A549 (cell line): ENCODE data around the gene SLC9A6. TPM values are rescaled to one million over a fixed set of nuclear protein-coding genes. Genes with fewer than 3 reads are reported as not detected.

Source experiments
- ATAC-seq, 2 experiments: fragments of 200-7000 bp in 1 of 2; fragments of >200 bp in 1 of 2; cut with Nextera tagmentation in 1 of 2; cut with Tn5 transposase in 1 of 2; 3 replicates each; pipeline versions ENCODE4 v1.8.0 to v1.9.1; 2018 to 2020; ENCODE audit warnings: mild to moderate bottlenecking in 1 of 2, moderate library complexity in 1 of 2
- CTCF ChIA-PET: fragments of 300-600 bp; sonication (Branson Sonifier 250); formaldehyde crosslinking; extraction: SDS; loops from one replicate; lab custom pipeline; 2021; ENCODE audit warnings: antibody characterized with exemption, inconsistent platforms; lab: Yijun Ruan, JAX
- POLR2A ChIA-PET: fragments of 350-600 bp; formaldehyde crosslinking; extraction: SDS; loops from one replicate; lab custom pipeline; 2021; ENCODE audit warnings: antibody characterized with exemption, inconsistent platforms; lab: Yijun Ruan, JAX
- DNase-seq, 2 experiments: peaks; one replicate each; pipeline versions ENCODE4 v3.0.0 to v3.0.0-alpha.2; 2011 to 2016; ENCODE audit warnings: low read depth in 1 of 2, low spot score in 1 of 2
- FAIRE-seq: peaks from 2 replicates; lab custom pipeline; 2011; peaks lifted over from hg19 to GRCh38; lab: Jason Lieb, UNC
- H3K27ac ChIP-seq, 2 experiments: fragments of >200 bp; sonication (Bioruptor Twin); formaldehyde crosslinking; 3 replicates each; pipeline ENCODE4 v1.5.1; 2016 to 2017
- H3K4me1 ChIP-seq: fragments of >200 bp; sonication (Bioruptor Twin); formaldehyde crosslinking; 3 replicates; pipeline ENCODE4 v1.6.1; 2016
- H3K4me2 ChIP-seq: fragments of >200 bp; sonication (Bioruptor Twin); formaldehyde crosslinking; 3 replicates; pipeline ENCODE4 v1.6.1; 2016
- H3K4me3 ChIP-seq: fragments of >200 bp; sonication (Bioruptor Twin); formaldehyde crosslinking; 3 replicates; pipeline ENCODE4 v1.5.1; 2016
- H3K9me3 ChIP-seq: fragments of >200 bp; sonication (Bioruptor Twin); formaldehyde crosslinking; 3 replicates; pipeline ENCODE4 v1.6.1; 2016
- BHLHE40 ChIP-seq: IDR thresholded peaks from 2 replicates; pipeline ENCODE4 v1.6.1; 2012; ENCODE audit warnings: low read depth, low read length, inconsistent platforms
- CBX2 ChIP-seq: fragments of 200-600 bp; sonication (generic); IDR thresholded peaks from 2 replicates; pipeline ENCODE4 v1.6.1; 2016; ENCODE audit warnings: low read depth, mild to moderate bottlenecking, borderline replicate concordance
- CHD2 ChIP-seq: fragments of 150-350 bp; IDR thresholded peaks from 2 replicates; pipeline ENCODE4 v1.6.1; 2014; ENCODE audit warnings: low read length; ENCODE audit not compliant: partially characterized antibody
- CHD4 ChIP-seq: fragments of 200-600 bp; sonication (generic); IDR thresholded peaks from 2 replicates; pipeline ENCODE4 v1.6.1; 2016; ENCODE audit warnings: antibody characterized with exemption, mild to moderate bottlenecking, borderline replicate concordance
- HDAC2 ChIP-seq: fragments of 200-600 bp; sonication (generic); IDR thresholded peaks from 2 replicates; pipeline ENCODE4 v1.6.1; 2016
- HEYL ChIP-seq: fragments of 250-450 bp; sonication (Bioruptor Pico); IDR thresholded peaks from 2 replicates; pipeline ENCODE4 v1.8.0; 2021; ENCODE audit warnings: mild to moderate bottlenecking, moderate library complexity
- HMGXB4 ChIP-seq: fragments of 250-450 bp; sonication (Bioruptor Pico); IDR thresholded peaks from 2 replicates; pipeline ENCODE4 v1.5.0; 2021; ENCODE audit warnings: mild to moderate bottlenecking, moderate library complexity, borderline replicate concordance
- HOXA7 ChIP-seq: fragments of 250-450 bp; sonication (Bioruptor Pico); IDR thresholded peaks from 2 replicates; pipeline ENCODE4 v1.5.0; 2020; ENCODE audit warnings: mild to moderate bottlenecking, moderate library complexity
- JUN ChIP-seq, 2 experiments: fragments of >200 bp; sonication (Bioruptor Twin); formaldehyde crosslinking; IDR thresholded peaks; 2 replicates in 1 of 2; 3 replicates in 1 of 2; pipeline ENCODE4 v1.6.1; 2016 to 2017
- MAFK ChIP-seq: fragments of 450-650 bp; IDR thresholded peaks from 2 replicates; pipeline ENCODE4 v1.6.1; 2014; ENCODE audit not compliant: partially characterized antibody
- MYC ChIP-seq: IDR thresholded peaks from 2 replicates; pipeline ENCODE4 v1.6.1; 2012; ENCODE audit warnings: mild to moderate bottlenecking, inconsistent platforms, low read length, improper control_type of control experiment, borderline replicate concordance
- NFE2L2 ChIP-seq: fragments of 150-350 bp; conservative IDR thresholded peaks from 2 replicates; pipeline ENCODE4 v1.6.1; 2014; ENCODE audit warnings: low read length
- NPAS2 ChIP-seq: fragments of 250-450 bp; sonication (Bioruptor Pico); IDR thresholded peaks from 2 replicates; pipeline ENCODE4 v1.8.0; 2022; ENCODE audit warnings: mild to moderate bottlenecking, moderate library complexity, borderline replicate concordance
- PHF8 ChIP-seq: fragments of 200-600 bp; sonication (generic); IDR thresholded peaks from 2 replicates; pipeline ENCODE4 v1.6.1; 2016; ENCODE audit warnings: low read depth, mild to moderate bottlenecking, antibody characterized with exemption, moderate library complexity, borderline replicate concordance
- POLR2A ChIP-seq: IDR thresholded peaks from 2 replicates; pipeline ENCODE4 v1.6.1; 2012; ENCODE audit warnings: mild to moderate bottlenecking, low read length
- RAD21 ChIP-seq, 2 experiments: fragments of >200 bp in 1 of 2; sonication (Bioruptor Twin) in 1 of 2; formaldehyde crosslinking in 1 of 2; IDR thresholded peaks in 1 of 2; conservative IDR thresholded peaks in 1 of 2; 2 replicates in 1 of 2; 3 replicates in 1 of 2; pipeline ENCODE4 v1.6.1; 2012 to 2018; ENCODE audit warnings: inconsistent platforms in 1 of 2
- RARB ChIP-seq: fragments of 250-450 bp; sonication (Bioruptor Pico); IDR thresholded peaks from 2 replicates; pipeline ENCODE4 v1.8.0; 2021; ENCODE audit warnings: mild to moderate bottlenecking, moderate library complexity
- RFX5 ChIP-seq: fragments of 450-650 bp; IDR thresholded peaks from 2 replicates; pipeline ENCODE4 v1.7.1; 2014; ENCODE audit warnings: antibody characterized with exemption, mild to moderate bottlenecking, moderate library complexity
- RNF2 ChIP-seq: fragments of 200-600 bp; sonication (generic); IDR thresholded peaks from 2 replicates; pipeline ENCODE4 v1.6.1; 2016; ENCODE audit warnings: low read depth, mild to moderate bottlenecking, antibody characterized with exemption, moderate library complexity, borderline replicate concordance
- TFCP2L1 ChIP-seq: fragments of 250-450 bp; sonication (Bioruptor Pico); IDR thresholded peaks from 2 replicates; pipeline ENCODE4 v1.5.0; 2021; ENCODE audit warnings: mild to moderate bottlenecking
- TP53 ChIP-seq: fragments of 250-450 bp; sonication (Bioruptor Pico); IDR thresholded peaks from 2 replicates; pipeline ENCODE4 v1.5.0; 2021; ENCODE audit warnings: mild to moderate bottlenecking, moderate library complexity
- ZC3H11A ChIP-seq: fragments of 450-650 bp; IDR thresholded peaks from 2 replicates; pipeline ENCODE4 v1.6.1; 2014; ENCODE audit warnings: antibody characterized with exemption, mild to moderate bottlenecking
- ZFP36 ChIP-seq: fragments of 450-650 bp; IDR thresholded peaks from 2 replicates; pipeline ENCODE4 v1.6.1; 2014; ENCODE audit warnings: borderline replicate concordance; ENCODE audit not compliant: partially characterized antibody
- WGBS: methylation state at CpG from one replicate; pipeline ENCODE4 v1.1.6; 2017; ENCODE audit errors: missing lambda C conversion rate; 5-methylcytosine and 5-hydroxymethylcytosine counted together
- polyA minus RNA-seq: library from RNA; depleted of rRNA, polyadenylated mRNA; stranded (reverse); fragments of >200 nt; gene quantifications from 2 replicates; pipeline ENCODE4 v1.2.3, GENCODE V29; 2011; rRNA and poly(A)+ RNA removed
- polyA plus RNA-seq, 4 experiments: library from polyadenylated mRNA; depleted of rRNA in 3 of 4; stranded (reverse); fragments of >200 nt; fragmentation: RNase III in 1 of 4; extraction: RNeasy Plus Mini Kit Qiagen cat#74134 plus additional on column Dnase treatment in 1 of 4; gene quantifications; 2 replicates in 3 of 4; 3 replicates in 1 of 4; pipeline ENCODE4 v1.2.3, GENCODE V29; 2011 to 2017
- TF ChIP-seq, protein P1 (sequence below): IDR thresholded peaks from 2 replicates; pipeline ENCODE4 v1.6.1; 2012; ENCODE audit warnings: low read depth, borderline replicate concordance
- TF ChIP-seq, protein P2 (sequence below): IDR thresholded peaks from 2 replicates; pipeline ENCODE4 v1.6.1; 2012

The SLC9A6 gene
- 14.5 and 15.6 TPM in 2 replicates for polyA plus RNA-seq (2011; rRNA removed)
- 3.6 and 4.2 TPM in 2 replicates for polyA plus RNA-seq (2012; cell fraction: cytosol; rRNA removed)
- polyA plus RNA-seq (2012; cell fraction: nucleus; rRNA removed), result 4.6 and 5.3 TPM in 2 replicates
- 10.4 to 12.2 TPM (median 12.1 TPM) in 3 replicates for polyA plus RNA-seq (2017; fragmentation: RNase III; extraction: RNeasy Plus Mini Kit Qiagen cat#74134 plus additional on column Dnase treatment)
- polyA minus RNA-seq, result 15.1 and 17.1 TPM in 2 replicates

GRCh38 chrX:135985157-135985972, at the start of gene SLC9A6:
SLC9A6 (plus strand) TSS chrX:135985435; CDS start chrX:135985659, 224 bp downstream.
- Histone ChIP-seq H3K4me2 (peak within 1 kb of the TSS; percentile 71), H3K27ac (peak within 1 kb of the TSS; percentile 77 to 96), H3K4me1 (peaks cover 15% of the 10 kb centered on the region; the same call in 2 of the 3 replicates), H3K9me3 (no peaks in the 10 kb centered on the region), H3K4me3 (peak within 1 kb of the TSS; percentile 74)
- 2% methylated on average over 25 of the region's 68 CpGs for WGBS
- TF ChIP-seq POLR2A, result peak; percentile 40; the same call in 1 of the 2 replicates
- TF ChIP-seq, protein P1, sequence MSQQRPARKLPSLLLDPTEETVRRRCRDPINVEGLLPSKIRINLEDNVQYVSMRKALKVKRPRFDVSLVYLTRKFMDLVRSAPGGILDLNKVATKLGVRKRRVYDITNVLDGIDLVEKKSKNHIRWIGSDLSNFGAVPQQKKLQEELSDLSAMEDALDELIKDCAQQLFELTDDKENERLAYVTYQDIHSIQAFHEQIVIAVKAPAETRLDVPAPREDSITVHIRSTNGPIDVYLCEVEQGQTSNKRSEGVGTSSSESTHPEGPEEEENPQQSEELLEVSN, result 0 out of 2 replicates have a peak, but pooled peaks have one; percentile 14
- no peak for TF ChIP-seq MYC
- TF ChIP-seq JUN (IDR thresholded peaks at IDR 0.05), result peak in 1 of 2 experiments; percentile 33; a peak in 1 of 5 replicates
- no peak for TF ChIP-seq RNF2
- TF ChIP-seq PHF8, result peak; percentile 41
- TF ChIP-seq, protein P2, sequence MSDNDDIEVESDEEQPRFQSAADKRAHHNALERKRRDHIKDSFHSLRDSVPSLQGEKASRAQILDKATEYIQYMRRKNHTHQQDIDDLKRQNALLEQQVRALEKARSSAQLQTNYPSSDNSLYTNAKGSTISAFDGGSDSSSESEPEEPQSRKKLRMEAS, result 0 out of 2 replicates have a peak, but pooled peaks have one; percentile 16
- TF ChIP-seq HOXA7 (CRISPR knock-in tag), result no peak
- DNase-seq, result peak; percentile 61 to 62
- FAIRE-seq, result no peak
- ATAC-seq, result peak; percentile 95 to 98
- CTCF ChIA-PET, result no interaction called here
- POLR2A ChIA-PET, result interaction anchor here (1.0 kb wide), 1 partner anchor 11 kb away, joined by 4 read pairs; the partner anchor contains the start of gene MMGT1

DNA sequence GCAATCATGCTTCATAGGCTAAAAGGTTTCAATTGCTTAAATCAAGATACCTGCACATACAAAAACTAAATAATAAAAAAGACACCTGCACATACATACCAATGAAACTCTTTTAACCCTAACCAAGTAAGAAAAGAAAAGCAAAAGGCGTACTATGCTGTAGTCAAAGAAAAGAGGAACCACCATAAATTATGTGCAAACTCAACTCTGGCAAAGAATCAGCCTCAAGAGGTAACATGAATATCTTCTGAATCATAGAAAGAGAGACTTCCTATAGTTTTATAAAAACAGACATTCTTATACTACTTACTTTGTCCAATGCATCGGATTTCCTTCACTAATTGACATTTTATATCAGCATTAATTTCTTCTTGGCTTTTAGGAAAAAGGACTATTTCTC, 40.7 kb upstream of the SLC9A6 start:
- Histone ChIP-seq H3K4me1 (no peaks in the 10 kb centered on the region), H3K4me2 (no peak overlapping the region), H3K4me3 (no peak overlapping the region), H3K27ac (no peak overlapping the region), H3K9me3 (no peaks in the 10 kb centered on the region)
- ChIA-PET CTCF (no interaction called here), POLR2A (no interaction called here)
- WGBS, result 32% methylated on average over 2 of the region's 2 CpGs
- no peak for TF ChIP-seq RAD21 (conservative IDR thresholded peaks at IDR 0.05 in 1 of 2, IDR thresholded peaks at IDR 0.05 in 1 of 2)
- no peak for TF ChIP-seq TFCP2L1 (CRISPR knock-in tag)
- no peak for TF ChIP-seq HMGXB4 (CRISPR knock-in tag)
- TF ChIP-seq NPAS2 (CRISPR knock-in tag), result no peak
- TF ChIP-seq, all 56 proteins: peak for 0
- no peak for DNase-seq
- no peak for FAIRE-seq
- no peak for ATAC-seq

GRCh38 chrX:135951291-135951690, 33.9 kb upstream of the SLC9A6 start:
- no peaks in the 10 kb centered on the region for H3K9me3 ChIP-seq
- ChIA-PET POLR2A (no interaction called here), CTCF (no interaction called here)
- H3K4me1 ChIP-seq, result no peaks in the 10 kb centered on the region
- 51% methylated on average over 4 of the region's 4 CpGs for WGBS
- no peak for TF ChIP-seq NFE2L2
- no peak for TF ChIP-seq MAFK
- no peak for TF ChIP-seq HOXA7 (CRISPR knock-in tag)
- no peak for TF ChIP-seq RFX5
- TF ChIP-seq RAD21 (conservative IDR thresholded peaks at IDR 0.05 in 1 of 2, IDR thresholded peaks at IDR 0.05 in 1 of 2), result no peak
- no peak for TF ChIP-seq ZFP36
- no peak for TF ChIP-seq HDAC2
- TF ChIP-seq CBX2, result no peak
- TF ChIP-seq HEYL, result no peak
- no peak for TF ChIP-seq TP53 (CRISPR knock-in tag)
- no peak for TF ChIP-seq CHD2
- TF ChIP-seq CHD4, result no peak
- no peak for TF ChIP-seq RARB (CRISPR knock-in tag)
- TF ChIP-seq BHLHE40, result no peak
- no peak for TF ChIP-seq ZC3H11A
- no peak for FAIRE-seq
- no peak overlapping the region for H3K4me3 ChIP-seq
- DNase-seq, result no peak
- peak in 1 of 2 experiments; percentile 50; a peak in 2 of 6 replicates for ATAC-seq
- H3K27ac ChIP-seq, result no peak overlapping the region
- no peak overlapping the region for H3K4me2 ChIP-seq
